NCI-H2081 (cell line): ENCODE data around the gene LILRB3.
"Not testable (repeated sequence)": the region's sequence is repeated elsewhere in the genome, so short reads cannot be mapped to it uniquely, and the experiment has no call there.

ENCODE experiments used
- DNase-seq, 2 experiments: peaks; one replicate each; lab custom pipeline; 2025; lab: John Stamatoyannopoulos, UW

Gene LILRB3

DNA sequence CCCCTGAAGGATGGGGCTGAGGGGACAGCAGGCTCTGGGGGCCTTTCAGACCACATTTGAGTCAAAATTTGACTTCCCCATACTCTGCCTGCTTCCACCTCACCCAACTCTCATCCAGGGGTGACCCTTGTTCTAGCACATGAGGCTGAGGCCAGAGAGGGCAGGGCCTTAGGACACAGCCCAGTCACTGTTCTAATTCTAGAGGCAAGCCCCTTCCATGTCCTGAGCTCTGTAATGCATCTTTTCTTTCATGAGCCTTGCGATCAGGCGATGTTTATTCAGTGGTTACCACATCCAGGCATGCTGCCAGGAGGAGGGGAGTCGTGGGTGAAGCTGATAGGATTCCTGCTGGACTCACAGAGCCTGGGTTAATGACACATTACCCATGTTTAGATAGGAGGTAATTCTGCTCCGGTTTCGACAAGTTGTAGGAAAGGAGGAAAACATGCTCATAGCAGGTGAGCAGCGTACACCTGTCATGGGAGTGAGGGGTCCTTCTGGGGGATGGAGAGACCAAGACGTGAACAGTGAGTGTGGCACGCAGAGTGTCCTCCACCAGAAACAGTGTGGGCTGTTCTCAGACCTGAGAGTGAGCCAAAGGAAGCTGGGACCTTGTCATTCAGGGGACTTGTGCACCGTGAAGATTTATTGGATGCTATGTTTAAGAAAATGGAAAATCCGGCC, 12.9 kb downstream of the LILRB3 start:
- peak; percentile 80 to 94 for DNase-seq

DNA sequence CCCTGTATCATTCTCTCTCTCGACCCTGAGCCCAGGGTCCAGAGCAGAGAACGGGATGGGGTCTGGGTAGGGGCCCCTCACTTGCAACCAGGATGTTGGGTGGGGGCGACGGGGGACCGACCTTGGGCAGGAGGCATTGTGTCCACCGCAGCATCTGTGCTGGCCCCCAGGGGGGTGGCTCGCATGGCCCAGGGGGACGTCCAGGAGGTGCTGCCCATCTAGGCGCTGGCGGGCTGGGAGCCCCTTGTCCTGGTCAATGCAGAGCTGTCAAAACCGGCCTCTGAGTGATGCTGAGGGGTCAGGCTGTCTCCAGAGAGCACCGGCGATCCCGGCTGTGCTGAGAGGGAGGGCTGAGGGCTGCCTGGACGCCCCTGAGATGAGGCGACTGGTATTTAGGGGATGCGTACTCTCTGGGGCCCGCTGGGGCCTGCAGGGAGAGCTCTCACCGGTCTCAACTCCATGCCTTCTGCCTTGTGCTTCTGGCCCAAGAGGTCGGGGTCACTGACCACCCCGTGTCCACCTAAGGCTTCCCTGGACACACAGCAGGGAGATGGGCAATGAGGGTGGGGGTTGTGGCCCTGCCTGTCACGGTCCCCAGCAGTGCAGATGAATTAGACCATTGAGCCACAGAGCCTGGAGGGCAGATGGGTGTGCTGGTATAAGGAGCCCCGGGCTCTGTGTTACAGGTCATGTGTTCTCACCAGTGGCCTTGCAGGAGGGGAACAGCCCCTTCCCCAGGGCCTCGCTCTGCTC, 13.6 kb downstream of the LILRB3 start:
- no peak for DNase-seq

DNA sequence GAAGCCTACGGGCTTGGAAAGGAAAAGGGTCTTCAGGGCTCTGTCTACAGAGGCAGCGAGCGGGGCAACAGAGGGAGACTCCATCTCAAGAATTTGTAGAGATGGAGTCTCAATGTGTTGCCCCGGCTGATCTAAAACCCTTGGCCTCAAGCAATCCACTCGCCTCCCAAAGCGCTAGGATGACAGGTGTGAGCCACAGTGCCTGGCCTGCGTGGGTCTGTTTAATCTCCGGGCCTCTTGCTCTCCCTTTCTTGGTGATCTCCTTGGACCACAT, 14.1 kb downstream of the LILRB3 start:
- DNase-seq, result no peak

DNA sequence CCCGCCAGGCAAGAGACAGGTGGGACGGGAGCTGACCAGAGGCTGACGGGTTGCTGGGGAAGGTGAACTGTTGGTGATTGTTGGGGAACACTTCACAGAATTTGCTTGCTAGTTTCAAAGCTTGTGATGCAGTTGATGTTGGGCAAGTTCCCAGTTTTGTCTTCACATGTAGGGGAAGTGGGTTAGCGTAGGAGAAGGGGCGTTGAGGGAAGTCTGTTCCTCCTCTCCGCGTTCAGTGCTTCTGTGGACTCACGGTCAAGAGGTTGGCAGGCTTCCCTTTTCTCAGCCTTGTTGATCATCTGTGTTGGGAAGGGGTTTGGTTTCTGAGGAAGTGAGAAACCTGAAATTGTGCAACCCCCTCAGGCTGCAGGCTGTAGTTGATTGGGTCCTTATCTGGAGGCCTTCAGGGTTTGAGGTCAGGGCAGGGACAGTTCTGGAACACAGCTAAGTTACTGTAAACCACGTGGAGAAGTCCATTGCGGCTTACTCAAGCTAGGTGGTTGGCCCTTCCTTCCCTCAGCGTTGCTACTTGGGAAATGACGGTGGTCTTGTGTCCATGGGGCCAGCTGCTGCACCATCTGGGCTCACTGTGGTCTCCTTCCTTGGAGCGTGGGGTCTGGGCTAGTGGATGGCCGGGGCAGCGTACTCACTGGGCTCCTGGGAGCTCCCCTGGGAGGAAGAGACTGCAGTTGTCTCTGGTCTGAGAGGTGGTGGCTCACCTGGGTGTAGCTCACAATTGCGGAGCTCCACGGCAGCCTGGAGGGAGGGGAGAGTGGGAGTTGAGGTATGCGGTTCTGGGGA, 14.6 kb downstream of the LILRB3 start:
- no peak for DNase-seq

DNA sequence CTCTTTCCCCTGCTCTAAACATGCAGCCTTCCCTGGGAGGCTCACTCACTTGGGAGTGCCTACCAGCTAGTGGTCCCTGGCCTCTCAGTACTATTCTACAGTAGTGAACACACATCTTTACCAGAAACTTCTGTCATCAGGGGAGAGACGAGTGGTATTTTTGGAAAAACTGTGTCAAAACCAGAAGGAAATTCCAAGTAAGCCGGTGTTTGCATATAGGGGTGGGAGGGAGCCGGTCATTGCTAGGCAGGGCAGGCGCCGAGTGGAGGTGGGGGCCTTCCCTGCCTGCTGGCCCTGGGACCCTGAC, 15.2 kb downstream of the LILRB3 start:
- no peak for DNase-seq

DNA sequence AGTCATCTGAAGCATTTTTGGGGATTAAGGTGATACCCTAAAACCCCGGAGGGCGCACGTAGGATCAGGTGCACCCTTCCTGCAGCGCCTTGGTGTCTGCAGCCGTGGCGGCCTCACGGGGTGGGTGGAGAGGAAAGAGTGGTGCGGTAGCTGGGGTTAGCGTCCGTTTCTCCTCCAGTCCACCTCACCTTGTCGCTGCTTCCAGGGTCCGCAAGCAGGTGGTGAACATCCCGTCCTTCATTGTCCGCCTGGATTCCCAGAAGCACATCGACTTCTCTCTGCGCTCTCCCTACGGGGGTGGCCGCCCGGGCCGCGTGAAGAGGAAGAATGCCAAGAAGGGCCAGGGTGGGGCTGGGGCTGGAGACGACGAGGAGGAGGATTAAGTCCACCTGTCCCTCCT, 15.6 kb downstream of the LILRB3 start:
- DNase-seq, result not testable (repeated sequence)

DNA sequence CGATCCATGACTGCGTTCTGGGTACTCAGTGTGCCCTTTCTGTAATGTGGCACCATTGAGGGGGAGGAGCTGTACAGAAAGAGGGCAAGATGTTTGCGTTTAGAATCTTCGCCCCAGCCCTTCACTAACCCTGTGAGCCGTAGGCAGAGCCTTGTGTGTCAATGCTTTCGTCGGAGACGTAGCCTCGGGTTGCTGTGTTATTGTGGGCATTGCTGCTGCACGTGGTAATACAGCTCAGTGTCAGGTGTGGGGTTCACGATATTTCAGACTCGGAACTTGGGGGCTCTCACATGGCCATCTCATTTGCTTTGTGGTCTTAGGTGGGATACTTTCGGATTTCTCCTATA, 16.0 kb downstream of the LILRB3 start:
- DNase-seq, result no peak

- no peak for DNase-seq
Measured at GRCh38 chr19:54206030-54206830, 16.6 kb downstream of the LILRB3 start.

- no peak for DNase-seq
Measured at GRCh38 chr19:54204767-54205468, 17.9 kb downstream of the LILRB3 start.

GRCh38 chr19:54203151-54203611, 19.6 kb downstream of the LILRB3 start:
- DNase-seq, result no peak

- DNase-seq, result no peak
Measured at GRCh38 chr19:54201980-54202379, 20.8 kb downstream of the LILRB3 start.

DNA sequence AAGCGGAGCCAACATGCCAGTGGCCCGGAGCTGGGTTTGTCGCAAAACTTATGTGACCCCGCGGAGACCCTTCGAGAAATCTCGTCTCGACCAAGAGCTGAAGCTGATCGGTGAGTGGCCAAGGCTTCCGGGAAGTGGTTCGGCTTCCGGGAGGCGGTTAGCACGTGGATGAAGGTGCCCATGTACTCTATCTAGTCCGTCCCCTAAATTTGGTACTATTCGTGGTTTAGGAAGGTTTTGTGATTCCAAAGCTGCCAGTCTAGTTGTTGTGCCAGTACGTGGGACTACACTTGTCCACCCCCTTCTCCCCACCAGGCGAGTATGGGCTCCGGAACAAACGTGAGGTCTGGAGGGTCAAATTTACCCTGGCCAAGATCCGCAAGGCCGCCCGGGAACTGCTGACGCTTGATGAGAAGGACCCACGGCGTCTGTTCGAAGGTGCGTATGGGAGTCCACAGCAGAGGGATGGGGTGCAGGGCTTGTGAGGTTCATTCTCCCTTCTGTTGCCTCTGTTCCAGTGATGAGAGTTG, 21.6 kb downstream of the LILRB3 start:
- DNase-seq, result no peak

- DNase-seq, result no peak
Measured at GRCh38 chr19:54199401-54199800, 23.4 kb downstream of the LILRB3 start.

GRCh38 chr19:54197121-54197520, 25.7 kb downstream of the LILRB3 start:
- DNase-seq, result no peak

- no peak for DNase-seq
Measured at GRCh38 chr19:54196536-54196935, 26.3 kb downstream of the LILRB3 start.

- DNase-seq, result not testable (repeated sequence)
Measured at GRCh38 chr19:54194463-54194862, 28.3 kb downstream of the LILRB3 start.

DNA sequence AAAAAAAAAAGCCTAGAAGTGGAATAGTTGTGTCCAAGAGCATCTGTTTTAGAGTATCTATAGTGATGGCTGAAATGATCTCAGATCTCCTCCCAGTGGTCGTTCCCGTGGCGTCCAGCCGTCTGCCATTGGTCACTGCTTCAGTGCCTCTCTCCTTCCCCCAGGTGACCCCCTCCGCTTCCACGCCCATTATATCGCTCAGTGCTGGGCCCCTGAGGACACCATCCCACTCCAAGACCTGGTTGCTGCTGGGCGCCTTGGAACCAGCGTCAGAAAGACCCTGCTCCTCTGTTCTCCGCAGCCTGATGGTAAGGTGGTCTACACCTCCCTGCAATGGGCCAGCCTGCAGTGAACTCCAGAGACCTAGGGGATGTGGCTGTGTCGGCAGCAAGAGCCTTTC, 29.8 kb downstream of the LILRB3 start:
- no peak for DNase-seq

- DNase-seq, result no peak
Measured at GRCh38 chr19:54191811-54192453, 30.9 kb downstream of the LILRB3 start.

DNA sequence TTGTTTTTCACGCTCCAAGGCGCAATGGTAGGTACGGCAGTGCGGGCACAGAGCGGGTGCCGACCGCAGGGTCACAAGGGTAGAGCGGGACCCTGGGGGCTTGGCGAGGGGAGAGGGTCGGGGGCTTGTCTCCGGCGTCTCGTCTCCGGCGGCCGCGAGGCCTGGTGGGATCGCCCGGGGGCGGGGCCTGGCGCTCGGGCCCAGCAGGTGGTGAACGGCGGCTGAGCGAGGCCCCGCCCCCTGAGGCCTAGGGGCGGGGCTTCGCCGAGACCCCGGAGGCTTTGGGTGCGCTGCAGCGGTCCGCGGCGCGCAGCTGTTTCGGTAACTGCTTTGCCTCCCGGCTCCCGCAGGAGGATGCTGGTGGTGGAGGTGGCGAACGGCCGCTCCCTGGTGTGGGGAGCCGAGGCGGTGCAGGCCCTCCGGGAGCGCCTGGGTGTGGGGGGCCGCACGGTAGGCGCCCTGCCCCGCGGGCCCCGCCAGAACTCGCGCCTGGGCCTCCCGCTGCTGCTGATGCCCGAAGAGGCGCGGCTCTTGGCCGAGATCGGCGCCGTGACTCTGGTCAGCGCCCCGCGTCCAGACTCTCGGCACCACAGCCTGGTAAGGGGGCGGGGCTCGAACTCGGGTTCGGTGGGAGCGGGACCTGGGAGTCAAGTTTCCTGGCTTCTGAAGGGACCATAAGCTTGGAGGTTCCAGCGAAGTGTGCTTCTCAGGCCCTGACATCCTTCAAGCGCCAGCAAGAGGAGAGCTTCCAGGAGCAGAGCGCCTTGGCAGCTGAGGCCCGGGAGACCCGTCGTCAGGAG, 31.6 kb downstream of the LILRB3 start, which contains the start of gene TSEN34:
TSS of gene TSEN34 (plus strand) at position 298 of the 800 bp plus-strand sequence. CDS start at position 355, 57 bp downstream.
- peak; percentile 60 to 77 for DNase-seq

- DNase-seq, result peak; percentile 97 to 99
Measured at GRCh38 chr19:54190503-54191010, 32.2 kb downstream of the LILRB3 start.
